ENCODE data around the gene EHD1. TPM values are rescaled to one million over a fixed set of nuclear protein-coding genes. Genes with fewer than 3 reads are reported as not detected.

The EHD1 gene
- total RNA-seq, 6 experiments from 2014 or later, result 189 to 227 (median 197) TPM

- H3K27ac Mint-ChIP-seq, result no peak overlapping the region
- no peak overlapping the region for H3K4me3 Mint-ChIP-seq
- no peak for DNase-seq
- TF ChIP-seq CTCF (IDR thresholded peaks at IDR 0.05), result no peak
- H3K36me3 Mint-ChIP-seq (ENCODE audit: low read depth), result no peaks in the 10 kb centered on the region
- H3K27me3 Mint-ChIP-seq (ENCODE audit: insufficient read depth), result no peaks in the 10 kb centered on the region
- peaks cover 5% of the 10 kb centered on the region for H3K4me1 Mint-ChIP-seq (ENCODE audit: low read depth)
- H3K9me3 Mint-ChIP-seq, result no peaks in the 10 kb centered on the region
Measured at GRCh38 chr11:64892838-64893193, 14.4 kb upstream of the EHD1 start.

- no peak for TF ChIP-seq CTCF (IDR thresholded peaks at IDR 0.05)
- Mint-ChIP-seq H3K4me3 (no peak overlapping the region), H3K4me1 (ENCODE audit: low read depth) (peaks cover 8% of the 10 kb centered on the region), H3K27ac (no peak overlapping the region), H3K36me3 (ENCODE audit: low read depth) (no peaks in the 10 kb centered on the region), H3K9me3 (no peaks in the 10 kb centered on the region), H3K27me3 (ENCODE audit: insufficient read depth) (no peaks in the 10 kb centered on the region)
- DNase-seq, result no peak
Measured at GRCh38 chr11:64892411-64892831, 14.0 kb upstream of the EHD1 start.

DNA sequence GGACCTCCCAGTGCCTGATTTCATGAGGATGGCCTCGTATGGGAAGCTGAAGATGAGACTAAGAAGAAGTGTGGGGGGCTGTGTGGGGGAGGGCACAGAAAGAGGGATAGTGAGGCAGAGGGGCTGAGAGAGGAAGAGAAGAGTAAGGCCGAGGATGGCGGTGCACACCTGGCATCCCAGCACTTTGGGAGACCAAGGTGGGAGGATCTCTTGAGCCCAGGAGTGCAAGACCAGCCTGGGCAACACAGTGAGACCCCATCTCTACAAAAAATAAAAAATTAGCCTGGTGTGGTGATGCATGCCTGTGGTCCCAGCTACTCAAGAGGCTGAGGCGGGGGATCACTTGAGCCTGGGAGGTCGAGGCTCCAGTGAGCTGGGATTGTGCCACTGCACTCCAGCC, 13.5 kb upstream of the EHD1 start:
- peaks cover 11% of the 10 kb centered on the region for H3K4me1 Mint-ChIP-seq (ENCODE audit: low read depth)
- no peak for TF ChIP-seq CTCF (IDR thresholded peaks at IDR 0.05)
- no peaks in the 10 kb centered on the region for H3K9me3 Mint-ChIP-seq
- H3K27ac Mint-ChIP-seq, result no peak overlapping the region
- no peak for DNase-seq
- no peak overlapping the region for H3K4me3 Mint-ChIP-seq
- H3K36me3 Mint-ChIP-seq (ENCODE audit: low read depth), result no peaks in the 10 kb centered on the region
- no peaks in the 10 kb centered on the region for H3K27me3 Mint-ChIP-seq (ENCODE audit: insufficient read depth)

GRCh38 chr11:64891215-64891848, 12.9 kb upstream of the EHD1 start:
- Mint-ChIP-seq H3K4me1 (ENCODE audit: low read depth) (peaks cover 12% of the 10 kb centered on the region), H3K4me3 (no peak overlapping the region), H3K27ac (no peak overlapping the region), H3K9me3 (no peaks in the 10 kb centered on the region), H3K27me3 (ENCODE audit: insufficient read depth) (no peaks in the 10 kb centered on the region), H3K36me3 (ENCODE audit: low read depth) (no peaks in the 10 kb centered on the region)
- no peak for TF ChIP-seq CTCF (IDR thresholded peaks at IDR 0.05)
- DNase-seq, result no peak

DNA sequence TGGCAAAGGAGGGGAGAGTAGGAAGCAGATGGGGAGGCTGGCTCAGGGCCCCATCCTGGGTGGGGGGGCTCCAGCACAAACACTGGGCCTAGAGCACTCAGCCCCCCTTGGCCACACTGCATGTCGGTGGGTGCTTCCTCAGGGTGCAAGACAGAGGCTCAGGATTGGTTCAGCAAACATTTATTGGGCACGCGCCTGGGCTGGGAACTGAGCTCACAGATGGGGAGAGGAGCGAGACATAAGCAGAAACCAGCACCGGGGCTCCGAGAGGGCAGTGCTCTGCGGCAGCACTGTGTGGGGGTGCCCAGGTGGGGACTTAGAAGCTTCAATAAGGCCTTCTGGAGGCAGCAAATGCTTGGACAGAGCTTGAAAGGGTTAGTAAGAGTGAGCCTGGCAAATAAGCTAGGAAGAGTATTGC, 12.1 kb upstream of the EHD1 start:
- no peak for TF ChIP-seq CTCF (IDR thresholded peaks at IDR 0.05)
- Mint-ChIP-seq H3K4me1 (ENCODE audit: low read depth) (peaks cover 20% of the 10 kb centered on the region), H3K36me3 (ENCODE audit: low read depth) (no peaks in the 10 kb centered on the region), H3K27me3 (ENCODE audit: insufficient read depth) (no peaks in the 10 kb centered on the region), H3K9me3 (no peaks in the 10 kb centered on the region), H3K4me3 (no peak overlapping the region), H3K27ac (no peak overlapping the region)
- DNase-seq, result no peak
